Activated CD8-positive, alpha-beta memory T cell treated with anti-CD3 and anti-CD28 coated beads, Interleukin-2, amount 50 U/mL, for 24 hours (primary cell): Measurements from ENCODE around the gene CDC26.
"Not testable (repeated sequence)": the region's sequence is repeated elsewhere in the genome, so short reads cannot be mapped to it uniquely, and the experiment has no call there.

Source experiments
- DNase-seq: peaks from one replicate; pipeline ENCODE4 v3.0.0-alpha.2; 2020; ENCODE audit errors: extremely low read depth

The CDC26 gene

GRCh38 chr9:113275157-113276131 is at the start of gene CDC26, which contains the start of gene PRPF4:
Gene CDC26, minus strand, starts transcription at chr9:113275572. Its CDS starts 3,065 bp downstream, at chr9:113272507.
Gene PRPF4, plus strand, starts transcription at chr9:113275658. Its CDS starts 86 bp downstream, at chr9:113275744.
- DNase-seq: peak; percentile 92

- DNase-seq: no peak
These were observed 47.3 kb upstream of the CDC26 start for GRCh38 chr9:113322671-113323070.

- no peak for DNase-seq
These were observed 44.7 kb upstream of the CDC26 start for GRCh38 chr9:113320051-113320450.

- DNase-seq: no peak
These were observed 43.7 kb upstream of the CDC26 start for GRCh38 chr9:113319054-113319453.

GRCh38 chr9:113317777-113318176 is 42.4 kb upstream of the CDC26 start:
- no peak for DNase-seq

GRCh38 chr9:113316030-113316429 is 40.7 kb upstream of the CDC26 start:
- DNase-seq: no peak

GRCh38 chr9:113315231-113315630 is 39.9 kb upstream of the CDC26 start:
- no peak for DNase-seq

- no peak for DNase-seq
These were observed 37.9 kb upstream of the CDC26 start for GRCh38 chr9:113313261-113313660.

- DNase-seq: no peak
These were observed 36.6 kb upstream of the CDC26 start for GRCh38 chr9:113311961-113312360.

GRCh38 chr9:113310538-113310937 is 35.2 kb upstream of the CDC26 start:
- no peak for DNase-seq

- no peak for DNase-seq
These were observed 33.9 kb upstream of the CDC26 start for GRCh38 chr9:113309204-113309813.

- no peak for DNase-seq
These were observed 32.1 kb upstream of the CDC26 start for GRCh38 chr9:113307396-113307975.

GRCh38 chr9:113306566-113306965 is 31.2 kb upstream of the CDC26 start:
- no peak for DNase-seq

GRCh38 chr9:113302792-113303418 is 27.5 kb upstream of the CDC26 start, which contains the start of gene RNF183:
Gene RNF183, minus strand, starts transcription at chr9:113303376. Its CDS starts 5,192 bp downstream, at chr9:113298184.
- DNase-seq: no peak

- no peak for DNase-seq
These were observed 26.2 kb upstream of the CDC26 start for GRCh38 chr9:113301548-113301947.

GRCh38 chr9:113299800-113300292 is 24.5 kb upstream of the CDC26 start:
- no peak for DNase-seq

GRCh38 chr9:113298924-113299770 is 23.8 kb upstream of the CDC26 start:
- no peak for DNase-seq

- no peak for DNase-seq
These were observed 22.9 kb upstream of the CDC26 start for GRCh38 chr9:113298311-113298710.

- DNase-seq: no peak
These were observed 21.6 kb upstream of the CDC26 start for GRCh38 chr9:113296796-113297558.

- DNase-seq: not testable (repeated sequence)
These were observed 20.9 kb upstream of the CDC26 start for GRCh38 chr9:113296247-113296646.
